ENCODE results near the gene PTPN12. TPM values are rescaled to one million over a fixed set of nuclear protein-coding genes. Genes with fewer than 3 reads are reported as not detected.

Gene PTPN12
- total and polyA plus RNA-seq, 2 of the 4 experiments (the other 2 are of a cell fraction): 24.7 to 31.0 TPM

- Histone ChIP-seq H2AK5ac (ENCODE audit: low read depth, low read length) (no peak overlapping the region), H4K91ac (ENCODE audit: insufficient read depth, low read depth, low read length) (no peak overlapping the region), H3K4me1 (ENCODE audit: control insufficient read depth, insufficient read depth, low read length) (no peaks in the 10 kb centered on the region; the same call in 1 of the 2 replicates), H3K27me3 (ENCODE audit: control insufficient read depth, insufficient read depth, low read length) (no peaks in the 10 kb centered on the region), H2BK5ac (ENCODE audit: low read depth, low read length, poor library complexity, severe bottlenecking) (no peak overlapping the region), H3K9ac (ENCODE audit: low read depth, low read length) (no peak overlapping the region), H2BK120ac (ENCODE audit: low read depth, low read length) (no peak overlapping the region), H4K20me1 (ENCODE audit: insufficient read depth, low read length) (peaks cover 86% of the 10 kb centered on the region), H3K14ac (replicated peaks; ENCODE audit: low read depth, low read length) (no peak overlapping the region), H4K5ac (ENCODE audit: low read depth, low read length) (no peak overlapping the region), H2AK9ac (replicated peaks; ENCODE audit: low read depth, low read length, poor library complexity) (no peak overlapping the region), H3K18ac (ENCODE audit: low read depth, low read length) (no peak overlapping the region), H2BK20ac (ENCODE audit: low read depth, low read length) (no peak overlapping the region), H3K23ac (ENCODE audit: low read depth, low read length) (no peak overlapping the region), H4K8ac (ENCODE audit: low read depth in 2 of 2, low read length in 2 of 2) (no peak overlapping the region), H3K4me2 (ENCODE audit: low read depth, low read length) (no peak overlapping the region), H3K27ac (ENCODE audit: insufficient read depth, low read length) (no peak overlapping the region), H3K9me1 (ENCODE audit: insufficient read depth, low read length) (peaks cover 17% of the 10 kb centered on the region), H3K4ac (ENCODE audit: low read depth, low read length) (no peak overlapping the region), H2AFZ (replicated peaks; ENCODE audit: low read length, poor library complexity) (no peak overlapping the region), H2BK15ac (ENCODE audit: low read depth, low read length) (no peak overlapping the region), H3K56ac (ENCODE audit: extremely low read depth, insufficient read depth, low read length) (no peak overlapping the region), H3K4me3 (ENCODE audit: insufficient read depth, low read depth, low read length) (no peak overlapping the region), H3K36me3 (ENCODE audit: control insufficient read depth, insufficient read depth, low read length) (peaks cover 10% of the 10 kb centered on the region), H3K79me1 (ENCODE audit: low read depth in 1 of 2, low read length in 2 of 2) (peaks cover 4 to 40% of the 10 kb centered on the region in 2 experiments; a peak in 2 of 4 replicates), H3K9me3 (ENCODE audit: control insufficient read depth, insufficient read depth, low read length) (no peaks in the 10 kb centered on the region)
- intact Hi-C loops (cut with micrococcal nuclease): no loop called here
- TF ChIP-seq MXI1 (IDR thresholded peaks at IDR 0.05; ENCODE audit: borderline replicate concordance, low read depth, low read length) (no peak), RCOR1 (IDR thresholded peaks at IDR 0.05; ENCODE audit: insufficient replicate concordance, low read length) (no peak), CHD1 (IDR thresholded peaks at IDR 0.05; ENCODE audit: low read depth, low read length) (no peak), USF2 (IDR thresholded peaks at IDR 0.05; ENCODE audit: low read depth, low read length) (no peak), CTCF (conservative IDR thresholded peaks at IDR 0.05; ENCODE audit: low read depth, low read length) (no peak), BHLHE40 (IDR thresholded peaks at IDR 0.05; ENCODE audit: low read depth, low read length) (no peak), ELK1 (IDR thresholded peaks at IDR 0.05; ENCODE audit: borderline replicate concordance, low read depth, low read length) (no peak), SMC3 (IDR thresholded peaks at IDR 0.05; ENCODE audit: low read depth, low read length) (no peak), RAD21 (IDR thresholded peaks at IDR 0.05; ENCODE audit: low read length) (no peak), MAZ (IDR thresholded peaks at IDR 0.05; ENCODE audit: borderline replicate concordance, low read depth, low read length) (no peak), NFE2L2 (IDR thresholded peaks at IDR 0.05; ENCODE audit: low read depth, low read length) (no peak), FOS (IDR thresholded peaks at IDR 0.05; ENCODE audit: low read depth, low read length) (no peak), CEBPB (IDR thresholded peaks at IDR 0.05; ENCODE audit: low read depth, low read length) (no peak), POLR2A (IDR thresholded peaks at IDR 0.05; ENCODE audit: low read depth, low read length) (no peak)
- ChIA-PET POLR2A (ENCODE audit: unreplicated experiment) (no interaction called here), CTCF (interaction anchor here (0.7 kb wide), 1 partner anchor 358 kb away, joined by 7 read pairs; no protein-coding TSS in a partner anchor)
- no TSS peak for BruUV-seq (replicated peaks)
- WGBS, 2 experiments (ENCODE audit: extremely low coverage in 2 of 2, insufficient read length in 1 of 2): no CpG with 5 or more reads among the region's 2 CpGs
- dilution Hi-C loops (cut with HindIII; ENCODE audit: low sequenced_read_pairs, unreplicated experiment): no loop called here
- no peak for ATAC-seq (ENCODE audit: low read depth)
- in situ Hi-C loops (cut with MboI; ENCODE audit: low sequenced_read_pairs): no loop called here
- no peak for DNase-seq
Measured at GRCh38 chr7:77558284-77558967, 21.3 kb downstream of the PTPN12 start.

Measured in IMR-90 (cell line).